ENCODE measurements around the gene SIPA1L3. TPM values are rescaled to one million over a fixed set of nuclear protein-coding genes. Genes with fewer than 3 reads are reported as not detected.

Gene SIPA1L3
- total and polyA plus RNA-seq, 10 of the 15 experiments (the other 5 are each of a cell fraction or from before 2014, with no cell fraction given) = 0.24 to 66.2 (median 19.1) TPM

DNA sequence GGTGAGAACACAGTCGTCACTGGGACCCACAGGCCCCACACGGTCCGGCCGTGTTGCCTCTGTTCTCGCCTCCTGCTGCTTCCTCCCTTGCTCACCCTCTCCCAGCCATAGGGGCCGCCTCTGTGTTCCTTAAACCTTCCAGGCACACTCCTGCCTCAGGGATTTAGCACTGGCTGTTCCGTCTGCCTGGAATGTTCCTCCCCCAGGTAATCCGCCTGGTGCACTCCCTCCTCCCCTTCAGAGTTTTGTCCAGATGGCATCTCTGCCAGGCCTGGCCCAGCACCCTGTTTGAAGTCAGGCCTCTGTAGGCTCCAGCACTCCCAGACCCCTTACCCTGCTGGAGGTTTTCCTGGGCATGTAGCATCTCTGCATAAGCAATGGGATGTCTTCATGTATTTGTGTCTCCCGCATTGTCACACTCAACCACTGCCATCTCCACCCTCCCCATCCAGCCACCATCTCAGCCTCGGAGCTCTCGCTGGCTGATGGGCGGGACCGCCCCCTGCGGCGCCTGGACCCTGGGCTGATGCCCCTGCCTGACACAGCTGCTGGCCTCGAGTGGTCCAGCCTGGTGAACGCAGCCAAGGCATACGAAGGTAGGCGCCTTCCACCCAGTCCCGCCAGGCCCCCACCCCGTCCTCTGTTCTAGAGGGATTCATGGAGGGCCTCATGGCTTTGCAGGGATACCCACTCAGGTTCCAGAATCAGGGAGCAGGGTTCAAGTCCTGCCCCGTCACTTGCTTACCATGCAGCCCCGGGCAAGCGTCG is 291.1 kb downstream of the SIPA1L3 start:
- in situ Hi-C loops (cut with MboI) = no loop called here
- Histone ChIP-seq H3K9ac (ENCODE audit: control insufficient read depth, insufficient read depth, low read length) (no peak overlapping the region), H3K4me1 (ENCODE audit: control insufficient read depth, insufficient read depth, low read length) (no peaks in the 10 kb centered on the region), H3K79me2 (ENCODE audit: control insufficient read depth, insufficient read depth, low read length) (no peaks in the 10 kb centered on the region), H3K4me3 (no peak overlapping the region), H3K27me3 (replicated peaks in 1 of 2; ENCODE audit: control insufficient read depth in 2 of 2, insufficient read depth in 2 of 2, low read length in 1 of 2) (no peaks in the 10 kb centered on the region), H3K36me3 (ENCODE audit: control insufficient read depth in 2 of 2, insufficient read depth in 2 of 2, low read length in 1 of 2) (peaks cover 10 to 23% of the 10 kb centered on the region in 2 experiments), H3K27ac (ENCODE audit: control insufficient read depth, insufficient read depth) (no peak overlapping the region), H2AFZ (ENCODE audit: control insufficient read depth, low read depth, low read length) (no peak overlapping the region), H4K20me1 (ENCODE audit: control insufficient read depth, insufficient read depth) (no peaks in the 10 kb centered on the region), H3K4me2 (ENCODE audit: control insufficient read depth, insufficient read depth) (no peak overlapping the region), H3K9me3 (replicated peaks; ENCODE audit: control insufficient read depth, insufficient read depth, low read length) (no peaks in the 10 kb centered on the region)
- FAIRE-seq (no peak), ATAC-seq (no peak), DNase-seq (ENCODE audit: low read depth, low spot score) (no peak)
- BruUV-seq (replicated peaks) = no TSS peak
- CTCF ChIA-PET = no interaction called here
- WGBS (ENCODE audit: insufficient coverage, insufficient replicate concordance, low lambda C conversion rate, missing lambda C conversion rate) = 98% methylated on average over 25 of the region's 25 CpGs
- TF ChIP-seq POLR2A (IDR thresholded peaks at IDR 0.05; ENCODE audit: low read depth, low read length) = no peak
- no peak for TF ChIP-seq BRCA1 (IDR thresholded peaks at IDR 0.05; ENCODE audit: low read depth, low read length)
- TF ChIP-seq NR2F1 (conservative IDR thresholded peaks at IDR 0.05) = no peak
- TF ChIP-seq, protein P1, sequence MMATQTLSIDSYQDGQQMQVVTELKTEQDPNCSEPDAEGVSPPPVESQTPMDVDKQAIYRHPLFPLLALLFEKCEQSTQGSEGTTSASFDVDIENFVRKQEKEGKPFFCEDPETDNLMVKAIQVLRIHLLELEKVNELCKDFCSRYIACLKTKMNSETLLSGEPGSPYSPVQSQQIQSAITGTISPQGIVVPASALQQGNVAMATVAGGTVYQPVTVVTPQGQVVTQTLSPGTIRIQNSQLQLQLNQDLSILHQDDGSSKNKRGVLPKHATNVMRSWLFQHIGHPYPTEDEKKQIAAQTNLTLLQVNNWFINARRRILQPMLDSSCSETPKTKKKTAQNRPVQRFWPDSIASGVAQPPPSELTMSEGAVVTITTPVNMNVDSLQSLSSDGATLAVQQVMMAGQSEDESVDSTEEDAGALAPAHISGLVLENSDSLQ (IDR thresholded peaks at IDR 0.05) = no peak
- TF ChIP-seq, protein P2, sequence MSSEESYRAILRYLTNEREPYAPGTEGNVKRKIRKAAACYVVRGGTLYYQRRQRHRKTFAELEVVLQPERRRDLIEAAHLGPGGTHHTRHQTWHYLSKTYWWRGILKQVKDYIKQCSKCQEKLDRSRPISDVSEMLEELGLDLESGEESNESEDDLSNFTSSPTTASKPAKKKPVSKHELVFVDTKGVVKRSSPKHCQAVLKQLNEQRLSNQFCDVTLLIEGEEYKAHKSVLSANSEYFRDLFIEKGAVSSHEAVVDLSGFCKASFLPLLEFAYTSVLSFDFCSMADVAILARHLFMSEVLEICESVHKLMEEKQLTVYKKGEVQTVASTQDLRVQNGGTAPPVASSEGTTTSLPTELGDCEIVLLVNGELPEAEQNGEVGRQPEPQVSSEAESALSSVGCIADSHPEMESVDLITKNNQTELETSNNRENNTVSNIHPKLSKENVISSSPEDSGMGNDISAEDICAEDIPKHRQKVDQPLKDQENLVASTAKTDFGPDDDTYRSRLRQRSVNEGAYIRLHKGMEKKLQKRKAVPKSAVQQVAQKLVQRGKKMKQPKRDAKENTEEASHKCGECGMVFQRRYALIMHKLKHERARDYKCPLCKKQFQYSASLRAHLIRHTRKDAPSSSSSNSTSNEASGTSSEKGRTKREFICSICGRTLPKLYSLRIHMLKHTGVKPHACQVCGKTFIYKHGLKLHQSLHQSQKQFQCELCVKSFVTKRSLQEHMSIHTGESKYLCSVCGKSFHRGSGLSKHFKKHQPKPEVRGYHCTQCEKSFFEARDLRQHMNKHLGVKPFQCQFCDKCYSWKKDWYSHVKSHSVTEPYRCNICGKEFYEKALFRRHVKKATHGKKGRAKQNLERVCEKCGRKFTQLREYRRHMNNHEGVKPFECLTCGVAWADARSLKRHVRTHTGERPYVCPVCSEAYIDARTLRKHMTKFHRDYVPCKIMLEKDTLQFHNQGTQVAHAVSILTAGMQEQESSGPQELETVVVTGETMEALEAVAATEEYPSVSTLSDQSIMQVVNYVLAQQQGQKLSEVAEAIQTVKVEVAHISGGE (CRISPR knock-in tag; IDR thresholded peaks at IDR 0.05) = no peak
- TF ChIP-seq TCF7 (IDR thresholded peaks at IDR 0.05; ENCODE audit: borderline replicate concordance) = no peak
- TF ChIP-seq KAT2A (conservative IDR thresholded peaks at IDR 0.05; ENCODE audit: control insufficient read depth, low read depth, low read length) = no peak
- TF ChIP-seq RELA (IDR thresholded peaks at IDR 0.05; ENCODE audit: borderline replicate concordance, partially characterized antibody) = no peak
- TF ChIP-seq, protein P3, sequence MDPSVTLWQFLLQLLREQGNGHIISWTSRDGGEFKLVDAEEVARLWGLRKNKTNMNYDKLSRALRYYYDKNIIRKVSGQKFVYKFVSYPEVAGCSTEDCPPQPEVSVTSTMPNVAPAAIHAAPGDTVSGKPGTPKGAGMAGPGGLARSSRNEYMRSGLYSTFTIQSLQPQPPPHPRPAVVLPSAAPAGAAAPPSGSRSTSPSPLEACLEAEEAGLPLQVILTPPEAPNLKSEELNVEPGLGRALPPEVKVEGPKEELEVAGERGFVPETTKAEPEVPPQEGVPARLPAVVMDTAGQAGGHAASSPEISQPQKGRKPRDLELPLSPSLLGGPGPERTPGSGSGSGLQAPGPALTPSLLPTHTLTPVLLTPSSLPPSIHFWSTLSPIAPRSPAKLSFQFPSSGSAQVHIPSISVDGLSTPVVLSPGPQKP (IDR thresholded peaks at IDR 0.05; ENCODE audit: low read depth, low read length) = no peak
- no peak for TF ChIP-seq RUNX3 (IDR thresholded peaks at IDR 0.05; ENCODE audit: low read length)
- no peak for TF ChIP-seq SRF (IDR thresholded peaks at IDR 0.05; ENCODE audit: low read depth in 2 of 2, low read length in 2 of 2)
- no peak for TF ChIP-seq YY1 (IDR thresholded peaks at IDR 0.05; ENCODE audit: low read depth, low read length)
- TF ChIP-seq CHD2 (IDR thresholded peaks at IDR 0.05; ENCODE audit: borderline replicate concordance, low read depth, low read length) = no peak
- intact Hi-C loops (cut with micrococcal nuclease; ENCODE audit: unreplicated experiment) = no loop called here
- SMC1A ChIA-PET (ENCODE audit: uncharacterized antibody, unreplicated experiment) = no interaction called here
- POLR2A ChIA-PET = no interaction called here
- RAD21 ChIA-PET (ENCODE audit: unreplicated experiment) = interaction anchor here (1.0 kb wide), 1 partner anchor 296 kb away, joined by 3 read pairs; no protein-coding TSS in a partner anchor

Data from GM12878 (cell line).